ENCODE results near the gene FKBP3. TPM values are rescaled to one million over a fixed set of nuclear protein-coding genes. Genes with fewer than 3 reads are reported as not detected.

FKBP3 gene
- total and polyA plus RNA-seq, 2 of the 13 experiments (the other 11 are each of a cell fraction or from before 2014, with no cell fraction given), result 57.0 to 87.6 TPM

DNA sequence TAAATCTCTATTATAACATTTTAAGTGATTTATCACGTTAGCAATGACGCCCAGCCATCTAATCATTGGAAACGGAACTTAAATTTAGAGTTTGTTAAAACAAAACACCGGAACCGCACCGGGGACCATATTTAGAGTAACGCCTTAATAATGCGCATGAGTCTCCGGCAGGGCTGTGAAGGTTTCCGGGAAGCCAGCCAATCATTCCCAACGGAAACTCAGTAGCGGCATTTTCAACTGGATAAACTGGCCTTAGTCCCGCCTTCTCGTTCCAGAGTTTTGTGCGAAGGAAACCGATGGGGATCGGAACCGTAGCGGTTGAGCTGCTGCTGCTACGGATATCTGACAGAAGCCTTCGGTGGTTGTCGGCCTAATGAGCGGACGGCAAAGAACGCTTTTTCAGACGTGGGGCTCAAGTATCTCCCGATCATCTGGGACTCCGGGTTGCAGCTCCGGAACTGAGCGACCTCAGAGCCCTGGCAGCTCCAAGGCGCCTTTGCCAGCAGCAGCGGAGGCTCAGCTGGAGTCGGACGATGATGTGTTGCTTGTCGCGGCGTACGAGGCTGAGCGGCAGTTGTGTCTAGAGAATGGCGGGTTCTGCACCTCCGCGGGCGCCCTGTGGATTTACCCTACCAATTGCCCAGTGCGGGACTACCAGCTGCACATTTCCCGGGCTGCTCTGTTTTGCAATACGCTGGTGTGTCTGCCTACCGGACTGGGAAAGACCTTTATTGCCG is 1.5 kb upstream of the FKBP3 start, which contains the start of gene FANCM (continued):
- TF ChIP-seq, protein P1, sequence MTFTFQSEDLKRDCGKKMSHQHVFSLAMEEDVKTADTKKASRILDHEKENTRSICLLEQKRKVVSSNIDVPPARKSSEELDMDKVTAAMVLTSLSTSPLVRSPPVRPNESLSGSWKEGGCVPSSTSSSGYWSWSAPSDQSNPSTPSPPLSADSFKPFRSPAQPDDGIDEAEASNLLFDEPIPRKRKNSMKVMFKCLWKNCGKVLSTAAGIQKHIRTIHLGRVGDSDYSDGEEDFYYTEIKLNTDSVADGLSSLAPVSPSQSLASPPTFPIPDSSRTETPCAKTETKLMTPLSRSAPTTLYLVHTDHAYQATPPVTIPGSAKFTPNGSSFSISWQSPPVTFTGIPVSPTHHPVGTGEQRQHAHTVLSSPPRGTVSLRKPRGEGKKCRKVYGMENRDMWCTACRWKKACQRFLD (CRISPR knock-in tag; IDR thresholded peaks at IDR 0.05; ENCODE audit: borderline replicate concordance), result no peak
- TF ChIP-seq NFRKB (IDR thresholded peaks at IDR 0.05), result no peak
- no peak for TF ChIP-seq ZNF256 (CRISPR knock-in tag; conservative IDR thresholded peaks at IDR 0.05)
- TF ChIP-seq ZFP36 (IDR thresholded peaks at IDR 0.05; ENCODE audit: borderline replicate concordance, low read depth, low read length, partially characterized antibody), result no peak
- TF ChIP-seq ZNF703 (CRISPR knock-in tag; IDR thresholded peaks at IDR 0.05; ENCODE audit: borderline replicate concordance), result no peak; the same call in 1 of the 2 replicates
- TF ChIP-seq HMG20B (CRISPR knock-in tag; conservative IDR thresholded peaks at IDR 0.05), result no peak
- no peak for TF ChIP-seq IRX3 (CRISPR knock-in tag; IDR thresholded peaks at IDR 0.05; ENCODE audit: borderline replicate concordance, low read depth)
- TF ChIP-seq CREM (IDR thresholded peaks at IDR 0.05), result peak; percentile 72
- TF ChIP-seq CREM (CRISPR knock-in tag; IDR thresholded peaks at IDR 0.05), result no peak
- TF ChIP-seq MEIS1 (CRISPR knock-in tag; IDR thresholded peaks at IDR 0.05; ENCODE audit: borderline replicate concordance), result no peak
- TF ChIP-seq CEBPG (CRISPR knock-in tag; IDR thresholded peaks at IDR 0.05), result 0 out of 2 replicates have a peak, but pooled peaks have one; percentile 5
- TF ChIP-seq TBX3 (IDR thresholded peaks at IDR 0.05; ENCODE audit: borderline replicate concordance), result no peak
- TF ChIP-seq, protein P2, sequence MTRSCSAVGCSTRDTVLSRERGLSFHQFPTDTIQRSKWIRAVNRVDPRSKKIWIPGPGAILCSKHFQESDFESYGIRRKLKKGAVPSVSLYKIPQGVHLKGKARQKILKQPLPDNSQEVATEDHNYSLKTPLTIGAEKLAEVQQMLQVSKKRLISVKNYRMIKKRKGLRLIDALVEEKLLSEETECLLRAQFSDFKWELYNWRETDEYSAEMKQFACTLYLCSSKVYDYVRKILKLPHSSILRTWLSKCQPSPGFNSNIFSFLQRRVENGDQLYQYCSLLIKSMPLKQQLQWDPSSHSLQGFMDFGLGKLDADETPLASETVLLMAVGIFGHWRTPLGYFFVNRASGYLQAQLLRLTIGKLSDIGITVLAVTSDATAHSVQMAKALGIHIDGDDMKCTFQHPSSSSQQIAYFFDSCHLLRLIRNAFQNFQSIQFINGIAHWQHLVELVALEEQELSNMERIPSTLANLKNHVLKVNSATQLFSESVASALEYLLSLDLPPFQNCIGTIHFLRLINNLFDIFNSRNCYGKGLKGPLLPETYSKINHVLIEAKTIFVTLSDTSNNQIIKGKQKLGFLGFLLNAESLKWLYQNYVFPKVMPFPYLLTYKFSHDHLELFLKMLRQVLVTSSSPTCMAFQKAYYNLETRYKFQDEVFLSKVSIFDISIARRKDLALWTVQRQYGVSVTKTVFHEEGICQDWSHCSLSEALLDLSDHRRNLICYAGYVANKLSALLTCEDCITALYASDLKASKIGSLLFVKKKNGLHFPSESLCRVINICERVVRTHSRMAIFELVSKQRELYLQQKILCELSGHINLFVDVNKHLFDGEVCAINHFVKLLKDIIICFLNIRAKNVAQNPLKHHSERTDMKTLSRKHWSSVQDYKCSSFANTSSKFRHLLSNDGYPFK (CRISPR knock-in tag; IDR thresholded peaks at IDR 0.05; ENCODE audit: borderline replicate concordance), result peak; percentile 61; the same call in 1 of the 2 replicates
- no peak for TF ChIP-seq ZBTB42 (CRISPR knock-in tag; IDR thresholded peaks at IDR 0.05)
- no peak; the same call in 1 of the 2 replicates for TF ChIP-seq MEF2D (CRISPR knock-in tag; IDR thresholded peaks at IDR 0.05)
- peak; percentile 98 for TF ChIP-seq ASH2L (IDR thresholded peaks at IDR 0.05; ENCODE audit: insufficient read length, low read depth, low read length)
- no peak for TF ChIP-seq ZNF451 (CRISPR knock-in tag; IDR thresholded peaks at IDR 0.05)
